OCI-M2 (cell line): ENCODE results near the gene CNTLN.
"Not testable (repeated sequence)": the region's sequence is repeated elsewhere in the genome, so short reads cannot be mapped to it uniquely, and the experiment has no call there.

Experiments
- DNase-seq: peaks from one replicate; lab custom pipeline; 2025; ENCODE audit not compliant: unreplicated experiment; lab: John Stamatoyannopoulos, UW

Gene CNTLN

GRCh38 chr9:17294822-17295624 lies 160.2 kb downstream of the CNTLN start:
- DNase-seq = no peak

GRCh38 chr9:17315341-17315740 lies 180.5 kb downstream of the CNTLN start:
- DNase-seq = no peak

DNA sequence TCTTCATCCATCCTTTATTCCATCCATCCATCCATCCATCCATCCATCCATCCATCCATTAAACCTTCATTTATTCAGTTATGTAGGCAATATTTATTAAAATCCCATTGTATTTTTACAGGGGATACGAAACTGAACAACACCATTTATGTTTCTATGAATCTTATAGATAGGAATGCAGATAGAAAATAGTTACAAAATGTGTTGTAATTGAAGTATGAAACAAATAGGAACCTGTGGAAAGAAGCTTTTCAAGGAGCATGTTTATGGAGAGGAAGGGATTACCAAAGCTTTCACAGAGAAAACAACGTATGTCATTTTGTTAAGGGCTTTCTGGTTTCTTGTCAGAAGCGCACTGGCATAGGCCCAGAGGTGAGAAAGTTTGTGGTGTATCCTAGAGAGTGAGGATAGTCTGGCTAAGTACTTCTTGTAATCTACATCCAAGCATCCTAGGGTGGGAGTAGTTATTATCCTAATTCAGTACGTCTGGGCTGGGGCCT lies 184.0 kb downstream of the CNTLN start:
- no peak for DNase-seq

DNA sequence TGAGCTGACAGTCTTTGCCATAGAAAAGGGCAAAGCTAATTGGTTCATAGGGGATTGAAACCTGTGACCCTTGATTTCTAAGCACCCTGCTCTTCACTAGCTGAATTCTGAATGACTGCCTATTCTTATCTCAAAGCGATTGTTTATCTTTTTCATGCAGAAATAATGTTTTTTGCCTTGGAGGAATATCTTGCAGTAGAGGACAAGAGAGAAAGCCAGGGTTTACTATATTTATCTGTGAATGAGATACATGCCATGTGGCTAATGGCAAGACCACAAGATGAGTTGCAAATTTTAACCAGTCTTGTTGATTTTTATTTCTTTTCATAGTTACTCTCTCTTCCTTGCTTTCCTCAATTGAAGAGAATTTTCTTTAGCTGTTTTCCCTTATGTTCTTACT lies 185.0 kb downstream of the CNTLN start:
- DNase-seq = no peak

DNA sequence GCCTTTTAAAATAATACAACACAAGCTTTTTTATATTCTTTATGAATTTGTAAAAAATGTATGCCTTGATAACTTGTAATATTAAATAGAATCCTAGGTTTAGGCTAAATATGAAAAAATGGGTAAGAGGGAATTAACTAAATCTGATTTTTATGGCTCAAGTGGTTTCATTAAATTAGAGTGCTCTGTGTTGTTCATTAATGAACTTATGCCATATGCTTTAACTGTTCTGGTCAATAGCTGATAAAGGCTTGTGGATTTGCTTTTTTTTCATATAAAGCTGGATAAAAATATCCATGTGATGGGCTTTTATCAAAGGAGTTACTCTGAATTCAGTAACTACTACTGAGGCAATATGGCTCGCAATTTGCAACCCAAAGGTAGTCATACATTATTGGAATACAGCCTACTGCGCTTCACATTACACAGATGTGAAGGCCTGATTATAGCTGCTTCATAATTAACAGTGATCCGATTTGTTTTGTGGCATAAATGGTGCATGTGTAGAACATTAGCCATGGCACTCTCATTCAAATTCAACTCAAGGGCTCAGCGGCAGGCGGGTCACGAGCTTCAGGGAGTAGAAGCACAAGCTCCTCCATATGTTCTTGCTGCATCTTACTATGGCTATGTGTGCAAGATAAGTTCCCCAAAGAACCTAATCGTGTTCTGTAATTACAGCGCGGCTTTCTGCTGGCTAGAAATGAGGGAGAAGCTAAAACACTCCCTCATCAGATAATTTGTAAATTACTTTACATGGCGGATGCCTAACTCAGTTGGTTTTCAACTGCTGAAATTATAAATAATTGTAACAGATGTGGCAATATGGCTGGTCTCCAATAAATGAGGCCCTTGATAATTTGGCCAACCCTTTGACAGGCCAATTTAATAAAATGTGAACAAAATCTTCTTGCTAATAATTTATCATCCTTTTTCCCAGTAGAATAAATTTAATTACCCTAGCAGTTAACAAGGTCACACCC lies 188.3 kb downstream of the CNTLN start:
- no peak for DNase-seq

- DNase-seq = no peak
These were observed 193.5 kb downstream of the CNTLN start for GRCh38 chr9:17328331-17328730.

- DNase-seq = no peak
These were observed 195.3 kb downstream of the CNTLN start for GRCh38 chr9:17330097-17330496.

GRCh38 chr9:17332115-17332514 lies 197.3 kb downstream of the CNTLN start:
- DNase-seq = no peak

- DNase-seq = no peak
These were observed 204.3 kb downstream of the CNTLN start for GRCh38 chr9:17339156-17339555.

GRCh38 chr9:17342696-17343095 lies 207.9 kb downstream of the CNTLN start:
- no peak for DNase-seq

DNA sequence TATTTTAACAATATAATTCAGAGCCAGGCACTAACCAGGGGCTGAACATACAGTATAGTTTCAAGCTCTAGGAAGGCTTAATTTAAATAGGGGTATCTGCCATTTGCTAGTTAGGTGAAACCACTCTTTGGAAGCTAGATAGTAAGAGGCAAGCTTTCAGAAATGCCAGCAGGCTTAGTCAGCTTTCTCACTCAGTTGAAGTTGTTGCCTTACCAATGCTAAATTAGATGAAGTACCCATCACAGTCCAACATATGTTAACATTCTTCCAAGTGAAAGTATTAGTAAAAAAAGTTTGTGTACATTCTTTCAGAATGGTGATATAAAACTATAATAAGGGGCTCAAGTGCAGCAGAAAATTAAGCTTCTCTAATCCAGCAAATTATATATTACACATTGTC lies 215.0 kb downstream of the CNTLN start:
- no peak for DNase-seq

DNA sequence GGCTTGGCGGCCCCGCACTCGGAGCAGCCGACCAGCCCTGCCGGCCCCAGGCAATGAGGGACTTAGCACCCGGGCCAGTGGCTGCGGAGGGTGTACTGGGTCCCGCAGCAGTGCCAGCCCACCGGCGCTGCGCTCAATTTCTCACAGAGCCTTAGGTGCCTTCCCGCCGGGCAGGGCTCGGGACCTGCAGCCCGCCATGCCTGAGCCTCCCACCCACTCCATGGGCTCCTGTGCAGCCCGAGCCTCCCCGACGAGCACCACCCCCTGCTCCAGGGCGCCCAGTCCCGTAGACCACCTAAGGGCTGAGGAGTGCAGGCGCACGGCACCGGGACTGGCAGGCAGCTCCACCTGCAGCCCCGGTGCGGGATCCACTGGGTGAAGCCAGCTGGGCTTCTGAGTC lies 219.2 kb downstream of the CNTLN start:
- not testable (repeated sequence) for DNase-seq

- DNase-seq = no peak
These were observed 226.5 kb downstream of the CNTLN start for GRCh38 chr9:17361378-17361777.

DNA sequence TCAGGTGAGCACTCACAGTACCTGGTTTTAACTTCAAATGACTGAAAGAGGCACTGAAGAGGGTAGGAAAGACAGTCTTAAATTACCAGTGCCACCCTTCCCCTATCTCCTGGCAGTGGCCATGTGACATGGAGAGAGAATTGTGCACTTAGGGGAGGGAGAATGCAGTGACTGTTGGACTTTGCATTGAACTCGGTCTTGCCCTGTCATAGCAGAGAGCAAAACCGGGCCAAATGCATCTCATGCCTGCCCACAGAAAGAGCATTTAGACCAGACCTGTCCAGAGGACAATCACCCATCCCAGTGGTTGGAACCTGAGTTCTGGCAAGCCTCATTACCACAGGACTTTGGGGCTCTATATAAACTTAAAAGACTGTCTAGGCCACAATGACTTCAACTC lies 232.2 kb downstream of the CNTLN start:
- DNase-seq = no peak

DNA sequence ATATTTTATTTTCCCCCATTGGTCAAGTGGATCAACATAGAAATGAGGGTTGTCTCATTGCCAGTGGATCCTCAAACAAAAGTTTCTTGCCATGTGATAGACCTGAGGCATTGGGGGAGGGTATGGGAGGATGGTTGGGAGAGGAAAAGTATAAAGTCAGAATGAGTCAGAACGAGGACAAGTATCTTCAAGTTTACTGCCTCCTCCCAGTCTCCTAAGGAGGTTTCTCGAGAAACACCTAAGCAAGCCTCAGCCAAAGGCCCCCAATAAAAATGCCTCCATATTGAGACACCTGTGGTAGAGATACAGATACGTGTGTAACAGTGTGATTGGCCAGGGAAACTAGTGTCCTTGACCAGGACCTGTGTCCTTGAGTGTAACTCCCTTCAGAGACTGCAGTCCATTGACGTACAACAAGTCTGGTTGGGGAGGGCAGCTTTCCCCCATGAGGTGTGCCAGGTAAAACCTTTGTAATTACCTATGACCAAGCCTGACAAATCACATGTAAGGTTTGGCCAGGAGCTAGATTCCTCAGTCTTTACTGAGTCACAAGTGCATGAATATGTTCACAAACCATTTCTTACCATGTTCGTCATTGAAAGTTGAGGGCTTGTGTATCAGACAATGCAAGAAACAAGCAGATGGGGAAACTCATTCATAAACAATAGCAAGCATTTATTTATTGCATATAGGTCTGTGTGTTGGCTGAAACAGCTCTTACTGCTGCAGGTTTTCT lies 245.5 kb downstream of the CNTLN start:
- no peak for DNase-seq

DNA sequence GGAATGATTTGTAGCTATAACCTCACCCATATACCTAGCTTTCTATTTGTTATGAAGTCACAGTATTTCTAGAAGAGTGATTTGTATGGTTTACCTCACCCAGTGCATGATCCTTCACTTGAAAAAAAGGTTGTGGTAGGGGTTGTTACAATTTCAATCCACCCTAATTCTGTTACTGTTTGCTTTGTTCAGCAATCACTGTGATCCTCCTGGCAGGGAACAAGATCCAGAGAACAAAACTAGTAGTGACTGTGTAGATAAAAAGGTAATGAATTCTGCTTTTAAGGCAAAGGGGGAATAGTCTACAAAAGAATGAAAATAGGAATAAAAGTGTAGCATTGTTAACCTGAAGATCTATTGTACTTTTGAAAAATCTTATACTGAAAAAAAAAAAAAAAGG lies 252.7 kb downstream of the CNTLN start:
- no peak for DNase-seq

DNA sequence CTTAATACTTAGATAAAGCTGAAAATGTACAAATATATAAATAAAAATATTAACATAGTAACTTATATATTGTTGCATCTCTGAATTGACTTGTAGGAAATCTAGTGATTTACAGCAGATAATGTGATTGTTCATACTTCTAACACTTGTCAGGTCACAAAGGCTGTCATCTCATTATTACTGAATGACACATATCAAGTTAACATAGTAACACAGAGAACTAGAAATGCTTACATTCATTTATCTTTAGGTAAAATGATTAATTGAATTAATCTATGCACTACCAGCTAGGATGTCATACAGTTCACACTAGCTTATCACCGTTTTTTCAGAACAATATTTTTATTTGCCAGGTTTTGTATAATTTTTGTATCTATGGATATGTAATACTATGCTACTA lies 254.2 kb downstream of the CNTLN start:
- no peak for DNase-seq

DNA sequence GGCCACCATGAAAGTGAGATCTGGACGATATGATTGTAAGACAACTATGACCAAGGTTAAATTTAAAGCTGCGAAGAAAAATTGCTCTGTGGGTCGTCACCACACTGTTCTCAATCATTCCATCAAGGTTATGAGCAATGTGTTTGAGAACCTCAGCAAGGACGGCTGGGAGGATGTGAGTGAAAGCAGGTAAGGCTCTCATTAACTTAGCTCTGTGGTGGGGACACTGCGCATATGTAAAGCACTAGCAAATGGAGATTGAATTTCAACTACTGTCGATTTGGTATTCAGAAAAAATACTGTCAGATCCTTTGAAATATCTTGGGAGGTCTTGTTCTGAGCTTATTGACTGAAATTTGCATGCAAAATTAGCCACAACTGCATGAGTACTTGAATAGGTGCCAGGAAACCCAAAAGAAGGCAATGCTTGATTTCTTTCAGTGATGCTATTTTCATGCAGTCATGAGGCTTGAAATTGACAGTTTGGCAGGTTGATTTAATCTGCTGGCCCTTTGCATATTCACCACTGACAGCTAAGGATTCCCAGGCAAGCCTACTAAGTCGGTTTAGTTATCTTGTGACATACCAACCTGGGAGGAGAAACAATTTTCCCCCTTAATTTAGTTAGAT lies 260.2 kb downstream of the CNTLN start:
- no peak for DNase-seq

DNA sequence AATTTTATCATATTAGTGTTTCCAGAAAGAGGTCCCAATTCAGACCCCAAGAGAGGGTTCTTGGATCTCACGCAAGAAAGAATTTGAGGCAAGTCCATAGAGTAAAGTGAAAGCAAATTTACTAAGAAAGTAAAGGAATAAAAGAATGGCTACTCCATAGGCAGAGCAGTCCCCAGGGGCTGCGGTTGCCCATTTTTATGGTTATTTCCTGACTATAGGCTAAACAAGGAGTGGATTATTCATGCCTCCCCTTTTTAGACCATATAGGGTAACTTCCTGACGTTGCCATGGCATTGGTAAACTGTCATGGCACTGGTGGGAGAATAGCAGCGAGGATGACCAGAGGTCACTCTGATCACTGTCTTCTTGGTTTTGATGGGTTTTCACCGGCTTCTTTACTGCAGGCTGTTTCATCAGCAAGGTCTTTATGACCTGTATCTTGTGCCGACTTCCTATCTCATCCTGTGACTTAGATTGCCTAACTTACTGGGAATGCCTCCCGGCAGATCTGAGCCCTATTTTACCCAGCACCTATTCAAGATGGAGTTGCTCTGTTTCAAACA lies 262.4 kb downstream of the CNTLN start:
- not testable (repeated sequence) for DNase-seq

DNA sequence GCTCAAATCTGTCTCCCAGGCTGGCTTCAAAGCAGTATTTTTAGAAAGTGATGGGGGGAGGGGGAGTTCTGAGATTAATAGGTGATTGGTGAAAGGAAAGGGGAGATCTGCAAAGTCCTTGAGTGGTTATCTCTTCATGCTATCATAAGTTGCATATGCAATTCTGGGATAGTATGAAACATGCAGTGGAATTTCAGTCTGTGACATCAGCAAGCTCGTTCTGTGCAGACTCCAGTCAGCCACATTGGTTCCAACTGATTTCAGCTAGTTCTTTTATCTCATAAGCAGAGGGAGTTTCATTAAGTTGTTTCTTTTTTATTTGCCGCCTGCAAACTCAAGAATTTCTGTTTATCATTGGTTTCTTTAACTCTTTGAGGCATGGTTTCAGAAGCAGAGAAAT lies 263.5 kb downstream of the CNTLN start:
- no peak for DNase-seq
